Smooth muscle cell (in vitro differentiated cells): ENCODE measurements around the gene GPX6. TPM values are rescaled to one million over a fixed set of nuclear protein-coding genes. Genes with fewer than 3 reads are reported as not detected.

Experiments used
- DNase-seq: peaks from one replicate; lab custom pipeline; 2025; ENCODE audit not compliant: unreplicated experiment; lab: John Stamatoyannopoulos, UW
- H2AFZ ChIP-seq: fragments of 200-600 bp; sonication (generic); 2 replicates; pipeline ENCODE4 v1.6.0; 2016; ENCODE audit warnings: antibody characterized with exemption, low read depth, mild to moderate bottlenecking
- H3F3A ChIP-seq: fragments of 200-600 bp; sonication (generic); 2 replicates; pipeline ENCODE4 v1.6.0; 2017; ENCODE audit warnings: antibody characterized with exemption, low read depth
- H3K27ac ChIP-seq: fragments of 200-600 bp; sonication (generic); 2 replicates; pipeline ENCODE4 v1.5.1; 2016; ENCODE audit warnings: low read depth, mild to moderate bottlenecking
- H3K27me3 ChIP-seq: fragments of 200-600 bp; sonication (generic); 2 replicates; pipeline ENCODE4 v1.6.1; 2016; ENCODE audit warnings: low read depth, mild to moderate bottlenecking
- H3K36me3 ChIP-seq: fragments of 200-600 bp; sonication (generic); 2 replicates; pipeline ENCODE4 v1.5.1; 2016; ENCODE audit warnings: low read depth
- H3K4me1 ChIP-seq: fragments of 200-600 bp; sonication (generic); 2 replicates; pipeline ENCODE4 v1.5.1; 2016; ENCODE audit warnings: low read depth
- H3K4me2 ChIP-seq: fragments of 200-600 bp; sonication (generic); 2 replicates; pipeline ENCODE4 v1.6.0; 2016; ENCODE audit warnings: mild to moderate bottlenecking
- H3K4me3 ChIP-seq: fragments of 200-600 bp; sonication (generic); 2 replicates; pipeline ENCODE4 v1.5.1; 2016; ENCODE audit warnings: mild to moderate bottlenecking
- H3K79me2 ChIP-seq: fragments of 200-600 bp; sonication (generic); 2 replicates; pipeline ENCODE4 v1.6.0; 2016; ENCODE audit warnings: low read depth, mild to moderate bottlenecking
- H3K9ac ChIP-seq: fragments of 200-600 bp; sonication (generic); 2 replicates; pipeline ENCODE4 v1.6.0; 2016; ENCODE audit warnings: low read depth
- H3K9me3 ChIP-seq: fragments of 200-600 bp; sonication (generic); replicated peaks from 2 replicates; pipeline ENCODE4 v1.5.1; 2016; ENCODE audit warnings: low read depth
- H4K20me1 ChIP-seq: fragments of 200-600 bp; sonication (generic); 2 replicates; pipeline ENCODE4 v1.6.0; 2016; ENCODE audit warnings: low read depth
- WGBS: methylation state at CpG from one replicate; pipeline ENCODE4 v1.1.7; 2016; ENCODE audit warnings: low lambda C conversion rate; 5-methylcytosine and 5-hydroxymethylcytosine counted together
- polyA plus RNA-seq: library from polyadenylated mRNA; unstranded; fragments of >200 nt; fragmentation: Nextera tagmentation; extraction: Ambion mirVana; gene quantifications from 2 replicates; pipeline ENCODE4 v1.2.1, GENCODE V29; 2016
- total RNA-seq: library from RNA; depleted of rRNA; stranded (reverse); fragments of >200 nt; gene quantifications from 2 replicates; pipeline ENCODE4 v1.2.3, GENCODE V29; 2014
- TF ChIP-seq, protein P1 (sequence below): fragments of 200-600 bp; sonication (generic); IDR thresholded peaks from 2 replicates; pipeline ENCODE4 v1.5.1; 2017; ENCODE audit warnings: borderline replicate concordance, mild to moderate bottlenecking, antibody characterized with exemption; ENCODE audit not compliant: insufficient read depth, poor library complexity, severe bottlenecking

Gene GPX6
- total and polyA plus RNA-seq, 2 experiments from 2014 or later: not detected

DNA sequence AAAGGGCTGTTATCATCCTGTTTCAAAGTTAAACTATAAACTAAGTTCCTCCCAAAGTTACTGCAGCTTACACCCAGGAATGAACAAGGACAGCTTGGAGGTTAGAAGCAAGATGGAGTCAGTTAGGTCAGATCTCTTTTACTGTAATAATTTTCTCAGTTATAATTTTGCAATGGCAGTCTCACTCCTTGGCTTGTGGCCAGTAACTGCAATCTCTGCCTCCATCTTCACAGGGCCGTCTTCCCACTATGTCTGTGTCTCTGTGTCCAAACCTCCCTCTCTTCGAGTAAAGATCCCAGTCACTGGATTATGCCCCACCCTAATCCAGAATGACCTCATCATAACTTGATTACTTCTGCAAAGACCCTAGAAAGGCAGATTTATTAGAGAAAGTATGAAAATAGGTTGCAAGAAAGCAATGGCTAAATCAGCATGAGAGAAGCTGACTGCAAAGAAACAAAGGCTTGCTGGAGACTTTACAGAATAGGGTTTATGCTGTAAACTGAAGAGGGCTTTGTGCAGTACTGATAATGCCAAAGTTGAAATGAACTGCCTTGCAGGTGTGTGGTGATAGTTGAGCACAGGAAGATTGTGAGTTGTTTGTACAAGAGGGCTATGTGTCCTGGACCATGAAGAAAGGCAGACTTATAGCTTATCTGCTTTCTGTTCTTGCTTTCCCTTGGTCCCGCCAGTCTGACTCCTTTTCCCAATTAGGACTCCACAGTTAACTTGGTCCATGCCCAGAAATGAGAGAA lies 28.4 kb downstream of the GPX6 start:
- no peak overlapping the region for H3K4me3 ChIP-seq
- no peaks in the 10 kb centered on the region for H3K79me2 ChIP-seq
- TF ChIP-seq, protein P1, sequence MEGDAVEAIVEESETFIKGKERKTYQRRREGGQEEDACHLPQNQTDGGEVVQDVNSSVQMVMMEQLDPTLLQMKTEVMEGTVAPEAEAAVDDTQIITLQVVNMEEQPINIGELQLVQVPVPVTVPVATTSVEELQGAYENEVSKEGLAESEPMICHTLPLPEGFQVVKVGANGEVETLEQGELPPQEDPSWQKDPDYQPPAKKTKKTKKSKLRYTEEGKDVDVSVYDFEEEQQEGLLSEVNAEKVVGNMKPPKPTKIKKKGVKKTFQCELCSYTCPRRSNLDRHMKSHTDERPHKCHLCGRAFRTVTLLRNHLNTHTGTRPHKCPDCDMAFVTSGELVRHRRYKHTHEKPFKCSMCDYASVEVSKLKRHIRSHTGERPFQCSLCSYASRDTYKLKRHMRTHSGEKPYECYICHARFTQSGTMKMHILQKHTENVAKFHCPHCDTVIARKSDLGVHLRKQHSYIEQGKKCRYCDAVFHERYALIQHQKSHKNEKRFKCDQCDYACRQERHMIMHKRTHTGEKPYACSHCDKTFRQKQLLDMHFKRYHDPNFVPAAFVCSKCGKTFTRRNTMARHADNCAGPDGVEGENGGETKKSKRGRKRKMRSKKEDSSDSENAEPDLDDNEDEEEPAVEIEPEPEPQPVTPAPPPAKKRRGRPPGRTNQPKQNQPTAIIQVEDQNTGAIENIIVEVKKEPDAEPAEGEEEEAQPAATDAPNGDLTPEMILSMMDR: no peak
- H3K4me1 ChIP-seq: no peaks in the 10 kb centered on the region
- no peak overlapping the region for H3K27ac ChIP-seq
- H3K4me2 ChIP-seq: no peak overlapping the region
- 82% methylated on average over 3 of the region's 3 CpGs for WGBS
- no peaks in the 10 kb centered on the region for H3K36me3 ChIP-seq
- no peak overlapping the region for H2AFZ ChIP-seq
- no peak overlapping the region for H3K9ac ChIP-seq
- H3K9me3 ChIP-seq: no peaks in the 10 kb centered on the region
- DNase-seq: no peak
- no peaks in the 10 kb centered on the region for H4K20me1 ChIP-seq
- H3K27me3 ChIP-seq: peaks cover 9% of the 10 kb centered on the region
- H3F3A ChIP-seq: peaks cover 6% of the 10 kb centered on the region

DNA sequence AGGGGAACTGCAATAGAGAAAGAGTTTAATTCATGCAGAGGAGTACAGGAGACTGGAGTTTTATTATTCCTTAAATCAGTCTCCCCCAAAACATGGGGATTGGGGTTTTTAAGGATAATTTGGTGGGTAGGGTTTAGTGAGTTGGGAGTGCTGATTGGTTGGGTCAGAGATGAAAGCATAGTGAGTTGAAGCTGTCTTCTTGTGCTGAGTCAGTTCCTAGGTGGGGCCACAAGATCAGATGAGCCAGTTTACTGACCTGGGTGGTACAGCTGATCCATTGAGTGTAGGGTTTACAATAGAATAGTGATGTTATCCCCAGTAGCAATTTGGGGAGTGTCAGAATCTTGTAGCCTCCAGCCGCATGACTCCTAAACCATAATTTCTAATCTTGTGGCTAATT lies 29.1 kb downstream of the GPX6 start:
- no peaks in the 10 kb centered on the region for H3K4me1 ChIP-seq
- H2AFZ ChIP-seq: no peak overlapping the region
- no peak for DNase-seq
- peaks cover 6% of the 10 kb centered on the region for H3F3A ChIP-seq
- H3K4me2 ChIP-seq: no peak overlapping the region
- H4K20me1 ChIP-seq: no peaks in the 10 kb centered on the region
- H3K27me3 ChIP-seq: peaks cover 14% of the 10 kb centered on the region
- no peaks in the 10 kb centered on the region for H3K36me3 ChIP-seq
- no peak overlapping the region for H3K27ac ChIP-seq
- no peaks in the 10 kb centered on the region for H3K79me2 ChIP-seq
- TF ChIP-seq, protein P1: no peak
- WGBS: 100% methylated on average over 1 of the region's 1 CpG
- H3K9me3 ChIP-seq: no peaks in the 10 kb centered on the region
- no peak overlapping the region for H3K4me3 ChIP-seq
- H3K9ac ChIP-seq: no peak overlapping the region

DNA sequence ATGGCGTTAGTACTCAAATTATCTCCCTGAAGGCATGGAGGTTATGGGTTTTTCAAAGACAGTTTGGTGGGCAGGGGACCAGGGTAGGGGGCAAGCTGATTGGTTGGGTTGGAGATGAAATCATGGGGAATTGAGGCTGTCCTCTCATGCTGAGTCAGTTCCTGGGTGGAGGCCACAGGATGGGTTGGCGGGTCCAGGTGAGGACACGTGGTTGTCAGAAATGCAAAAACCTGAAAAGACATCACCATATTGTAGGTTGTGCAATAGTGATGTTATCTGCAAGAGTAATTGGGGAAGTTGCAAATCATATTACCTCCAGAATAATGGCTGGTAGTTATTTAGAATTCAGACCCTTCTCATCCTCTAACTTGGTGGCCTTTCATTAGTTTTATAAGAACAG lies 30.1 kb downstream of the GPX6 start:
- DNase-seq: no peak
- no peak overlapping the region for H2AFZ ChIP-seq
- no peak overlapping the region for H3K9ac ChIP-seq
- H3K27ac ChIP-seq: no peak overlapping the region
- TF ChIP-seq, protein P1: no peak
- 90% methylated on average over 3 of the region's 3 CpGs for WGBS
- H3K79me2 ChIP-seq: no peaks in the 10 kb centered on the region
- peaks cover 25% of the 10 kb centered on the region for H3K27me3 ChIP-seq
- H3K4me2 ChIP-seq: no peak overlapping the region
- H4K20me1 ChIP-seq: no peaks in the 10 kb centered on the region
- peaks cover 6% of the 10 kb centered on the region for H3F3A ChIP-seq
- no peaks in the 10 kb centered on the region for H3K9me3 ChIP-seq
- H3K36me3 ChIP-seq: no peaks in the 10 kb centered on the region
- H3K4me3 ChIP-seq: no peak overlapping the region
- no peaks in the 10 kb centered on the region for H3K4me1 ChIP-seq
